Endothelial cell (in vitro differentiated cells): ENCODE measurements around the gene LMO4. TPM values are rescaled to one million over a fixed set of nuclear protein-coding genes. Genes with fewer than 3 reads are reported as not detected.

Experiments
- DNase-seq: peaks from one replicate; pipeline ENCODE4 v3.0.0; 2021; ENCODE audit warnings: low spot score
- H3K27ac Mint-ChIP-seq: one replicate; pipeline ENCODE4 v1.8.0; 2021; ENCODE audit warnings: mixed read lengths, inconsistent platforms; ENCODE audit not compliant: unreplicated experiment
- H3K27me3 Mint-ChIP-seq: one replicate; pipeline ENCODE4 v1.8.0; 2021; ENCODE audit warnings: mild to moderate bottlenecking, moderate library complexity, mixed read lengths, inconsistent platforms; ENCODE audit not compliant: unreplicated experiment
- H3K36me3 Mint-ChIP-seq: one replicate; pipeline ENCODE4 v1.8.0; 2021; ENCODE audit warnings: mild to moderate bottlenecking, low read depth, mixed read lengths, inconsistent platforms; ENCODE audit not compliant: unreplicated experiment
- H3K4me1 Mint-ChIP-seq: one replicate; pipeline ENCODE4 v1.8.0; 2021; ENCODE audit warnings: mild to moderate bottlenecking, mixed read lengths, inconsistent platforms; ENCODE audit not compliant: unreplicated experiment
- H3K4me3 Mint-ChIP-seq: one replicate; pipeline ENCODE4 v1.8.0; 2021; ENCODE audit warnings: mild to moderate bottlenecking, mixed read lengths, inconsistent platforms; ENCODE audit not compliant: unreplicated experiment
- H3K9me3 Mint-ChIP-seq: one replicate; pipeline ENCODE4 v1.8.0; 2021; ENCODE audit warnings: mixed read lengths, inconsistent platforms; ENCODE audit not compliant: unreplicated experiment
- CTCF ChIP-seq: fragments of 200-600 bp; sonication (generic); IDR thresholded peaks from one replicate; pipeline ENCODE4 v1.5.0; 2021; ENCODE audit warnings: antibody characterized with exemption; ENCODE audit not compliant: unreplicated experiment
- total RNA-seq: library from RNA; stranded (reverse); fragmentation: NEBNext Ultra II Directional; extraction: Animal tissue kit (Norgen Biotek cat#: 25700); gene quantifications from one replicate; pipeline ENCODE4 v1.2.1, GENCODE V29; 2021; ENCODE audit not compliant: unreplicated experiment

LMO4 gene
- total RNA-seq, 1 donor from 2014 or later: 25.9 TPM

GRCh38 chr1:87330057-87330884, 1.6 kb downstream of the LMO4 start:
- H3K27ac Mint-ChIP-seq: peak overlapping the region; percentile 89
- H3K27me3 Mint-ChIP-seq: peaks cover 21% of the 10 kb centered on the region
- peaks cover 5% of the 10 kb centered on the region for H3K36me3 Mint-ChIP-seq
- no peak for TF ChIP-seq CTCF
- peaks cover 31% of the 10 kb centered on the region for H3K4me1 Mint-ChIP-seq
- peak overlapping the region; percentile 95 for H3K4me3 Mint-ChIP-seq
- DNase-seq: no peak
- H3K9me3 Mint-ChIP-seq: no peaks in the 10 kb centered on the region

- peaks cover 5% of the 10 kb centered on the region for H3K36me3 Mint-ChIP-seq
- peaks cover 21% of the 10 kb centered on the region for H3K27me3 Mint-ChIP-seq
- H3K27ac Mint-ChIP-seq: peak overlapping the region; percentile 89
- peaks cover 35% of the 10 kb centered on the region for H3K4me1 Mint-ChIP-seq
- TF ChIP-seq CTCF: no peak
- DNase-seq: no peak
- H3K9me3 Mint-ChIP-seq: no peaks in the 10 kb centered on the region
- H3K4me3 Mint-ChIP-seq: peak overlapping the region; percentile 95
Observed at GRCh38 chr1:87330885-87331364, 2.2 kb downstream of the LMO4 start.

GRCh38 chr1:87331365-87332241, 2.9 kb downstream of the LMO4 start:
- Mint-ChIP-seq H3K27me3 (peaks cover 21% of the 10 kb centered on the region), H3K4me3 (peak overlapping the region; percentile 95), H3K36me3 (peaks cover 5% of the 10 kb centered on the region), H3K27ac (peak overlapping the region; percentile 84), H3K4me1 (peaks cover 36% of the 10 kb centered on the region), H3K9me3 (no peaks in the 10 kb centered on the region)
- no peak for TF ChIP-seq CTCF
- DNase-seq: peak; percentile 77

- Mint-ChIP-seq H3K27ac (no peak overlapping the region), H3K4me3 (peak overlapping the region; percentile 94), H3K36me3 (peaks cover 5% of the 10 kb centered on the region), H3K4me1 (peaks cover 36% of the 10 kb centered on the region), H3K9me3 (no peaks in the 10 kb centered on the region), H3K27me3 (peaks cover 17% of the 10 kb centered on the region)
- no peak for DNase-seq
- no peak for TF ChIP-seq CTCF
Observed at GRCh38 chr1:87333692-87334347, 5.1 kb downstream of the LMO4 start.
